Measurements from ENCODE around the gene PTGDR2.
"Not testable (repeated sequence)": the region's sequence is repeated elsewhere in the genome, so short reads cannot be mapped to it uniquely, and the experiment has no call there.

PTGDR2 gene

GRCh38 chr11:60842668-60843600 is 12.8 kb downstream of the PTGDR2 start:
- peak in 2 of 51 donors; percentile 36 to 47 for DNase-seq

GRCh38 chr11:60841797-60842667 is 13.7 kb downstream of the PTGDR2 start, which contains the start of gene CCDC86:
TSS of gene CCDC86 (plus strand) at chr11:60842113. CDS start at chr11:60842125, 12 bp downstream.
- peak; percentile 76 to 98 (median 92) for DNase-seq

- peak in 1 of 51 donors; percentile 19 for DNase-seq
Measured at GRCh38 chr11:60840470-60841430, 15.0 kb downstream of the PTGDR2 start.

- DNase-seq, result no peak
Measured at GRCh38 chr11:60838132-60838531, 17.6 kb downstream of the PTGDR2 start.

- no peak for DNase-seq
Measured at GRCh38 chr11:60836866-60837515, 18.8 kb downstream of the PTGDR2 start.

- no peak for DNase-seq
Measured at GRCh38 chr11:60835534-60835846, 20.3 kb downstream of the PTGDR2 start.

GRCh38 chr11:60834742-60835533 is 20.8 kb downstream of the PTGDR2 start:
- no peak for DNase-seq

- DNase-seq, result no peak
Measured at GRCh38 chr11:60831501-60832079, 24.2 kb downstream of the PTGDR2 start.

GRCh38 chr11:60831143-60831500 is 24.6 kb downstream of the PTGDR2 start:
- DNase-seq, result peak in 49 of 51 donors; percentile 17 to 92 (median 65)

GRCh38 chr11:60830478-60831142 is 25.1 kb downstream of the PTGDR2 start:
- DNase-seq, result no peak

- DNase-seq, result no peak
Measured at GRCh38 chr11:60825790-60826189, 30.0 kb downstream of the PTGDR2 start.

- DNase-seq, result no peak
Measured at GRCh38 chr11:60825118-60825517, 30.6 kb downstream of the PTGDR2 start.

GRCh38 chr11:60823745-60824306 is 31.9 kb downstream of the PTGDR2 start:
- not testable (repeated sequence) for DNase-seq

GRCh38 chr11:60821827-60822599 is 33.7 kb downstream of the PTGDR2 start:
- DNase-seq, result no peak

- no peak for DNase-seq
Measured at GRCh38 chr11:60818057-60818456, 37.7 kb downstream of the PTGDR2 start.

GRCh38 chr11:60816590-60817157 is 39.1 kb downstream of the PTGDR2 start:
- no peak for DNase-seq

GRCh38 chr11:60814112-60814511 is 41.6 kb downstream of the PTGDR2 start:
- no peak for DNase-seq

Data from hypothalamus (tissue), 51 donors.